GM18502 (cell line): ENCODE results near the gene KANK3.
"Not testable (repeated sequence)": the region's sequence is repeated elsewhere in the genome, so short reads cannot be mapped to it uniquely, and the experiment has no call there.

Experiments used
- ATAC-seq: cut with Tn5 transposase; IDR thresholded peaks from one replicate; pipeline ENCODE4 v1.9.1; 2021; ENCODE audit warnings: mild to moderate bottlenecking; ENCODE audit not compliant: unreplicated experiment, poor library complexity

Gene KANK3

GRCh38 chr19:8321067-8321985 lies 21.7 kb downstream of the KANK3 start, which contains the start of the genes NDUFA7 and RPS28:
Gene NDUFA7, minus strand, starts transcription at chr19:8321375. Its CDS starts 17 bp downstream, at chr19:8321358.
Gene RPS28, plus strand, starts transcription at chr19:8321496. Its CDS starts 35 bp downstream, at chr19:8321531.
- ATAC-seq, result peak; percentile 87

- ATAC-seq, result no peak
Observed at GRCh38 chr19:8320564-8321066, 22.4 kb downstream of the KANK3 start.

GRCh38 chr19:8319807-8320520 lies 23.1 kb downstream of the KANK3 start:
- no peak for ATAC-seq

- not testable (repeated sequence) for ATAC-seq
Observed at GRCh38 chr19:8318835-8319234, 24.2 kb downstream of the KANK3 start.

- no peak for ATAC-seq
Observed at GRCh38 chr19:8316351-8317125, 26.5 kb downstream of the KANK3 start.

GRCh38 chr19:8314981-8315640 lies 28.0 kb downstream of the KANK3 start:
- not testable (repeated sequence) for ATAC-seq

GRCh38 chr19:8311461-8312260 lies 31.4 kb downstream of the KANK3 start:
- ATAC-seq, result no peak

- no peak for ATAC-seq
Observed at GRCh38 chr19:8310342-8311055, 32.6 kb downstream of the KANK3 start.

- no peak for ATAC-seq
Observed at GRCh38 chr19:8308891-8309291, 34.2 kb downstream of the KANK3 start.

GRCh38 chr19:8307965-8308866 lies 34.8 kb downstream of the KANK3 start, which contains the start of gene CD320:
Gene CD320, minus strand, starts transcription at chr19:8308358. Its CDS starts 68 bp downstream, at chr19:8308290.
- ATAC-seq, result peak; percentile 84

- ATAC-seq, result no peak
Observed at GRCh38 chr19:8307400-8307964, 35.6 kb downstream of the KANK3 start.

GRCh38 chr19:8306235-8307054 lies 36.6 kb downstream of the KANK3 start:
- ATAC-seq, result no peak

GRCh38 chr19:8305798-8306197 lies 37.3 kb downstream of the KANK3 start:
- no peak for ATAC-seq

- no peak for ATAC-seq
Observed at GRCh38 chr19:8304841-8305621, 38.0 kb downstream of the KANK3 start.

GRCh38 chr19:8302734-8303133 lies 40.3 kb downstream of the KANK3 start:
- no peak for ATAC-seq
